ENCODE measurements around the gene PRR5.

Gene PRR5

GRCh38 chr22:44693756-44694155 is 8.2 kb upstream of the PRR5 start:
- no peak for DNase-seq

GRCh38 chr22:44697423-44698141 is 4.4 kb upstream of the PRR5 start:
- DNase-seq: peak; percentile 69 to 84 (median 77)

DNA sequence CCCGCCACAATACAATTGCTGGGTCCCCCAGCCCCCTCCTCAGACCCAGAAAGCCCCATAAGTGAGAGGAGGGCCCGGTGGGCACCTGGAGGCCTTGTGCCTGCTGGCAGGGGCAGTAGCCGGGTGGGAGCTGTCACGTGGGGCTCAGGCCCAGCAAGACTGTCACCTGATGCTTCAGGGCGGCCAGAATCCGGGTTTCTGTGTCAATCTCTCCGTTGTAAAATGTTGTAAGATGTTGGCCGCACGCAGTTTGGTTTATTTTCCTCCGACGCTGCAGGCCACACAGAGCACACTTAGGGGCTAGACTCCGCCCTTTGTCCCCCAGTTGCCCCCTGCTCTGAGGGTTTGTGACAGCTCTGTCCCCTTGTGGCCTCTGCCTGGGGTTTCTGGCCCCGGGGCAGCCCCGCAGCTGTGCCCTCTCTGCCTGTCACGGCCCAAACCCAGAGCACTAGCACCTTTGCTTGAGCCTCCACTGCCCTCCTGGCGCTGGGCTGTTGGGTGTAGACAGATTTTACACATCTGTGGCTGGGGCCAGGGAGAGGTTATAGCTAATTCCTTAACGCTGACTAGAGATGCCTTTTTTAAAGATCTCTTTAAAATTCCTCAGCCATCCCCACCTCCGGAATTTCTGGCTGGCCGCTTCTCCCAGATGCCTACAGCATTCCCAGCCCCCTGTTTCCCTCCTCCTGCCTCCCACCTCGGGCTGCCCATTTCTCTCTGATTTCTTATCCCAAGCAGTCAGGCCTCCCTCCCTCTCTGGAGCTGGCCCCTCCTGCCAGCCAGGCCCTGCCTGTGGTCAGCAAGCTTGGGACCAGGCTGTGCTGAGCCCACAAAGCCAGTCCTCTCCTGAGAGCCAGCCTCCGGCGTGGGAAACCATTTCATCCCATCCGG is 3.2 kb upstream of the PRR5 start:
- no peak for DNase-seq

GRCh38 chr22:44700456-44700855 is 1.5 kb upstream of the PRR5 start:
- DNase-seq: no peak

DNA sequence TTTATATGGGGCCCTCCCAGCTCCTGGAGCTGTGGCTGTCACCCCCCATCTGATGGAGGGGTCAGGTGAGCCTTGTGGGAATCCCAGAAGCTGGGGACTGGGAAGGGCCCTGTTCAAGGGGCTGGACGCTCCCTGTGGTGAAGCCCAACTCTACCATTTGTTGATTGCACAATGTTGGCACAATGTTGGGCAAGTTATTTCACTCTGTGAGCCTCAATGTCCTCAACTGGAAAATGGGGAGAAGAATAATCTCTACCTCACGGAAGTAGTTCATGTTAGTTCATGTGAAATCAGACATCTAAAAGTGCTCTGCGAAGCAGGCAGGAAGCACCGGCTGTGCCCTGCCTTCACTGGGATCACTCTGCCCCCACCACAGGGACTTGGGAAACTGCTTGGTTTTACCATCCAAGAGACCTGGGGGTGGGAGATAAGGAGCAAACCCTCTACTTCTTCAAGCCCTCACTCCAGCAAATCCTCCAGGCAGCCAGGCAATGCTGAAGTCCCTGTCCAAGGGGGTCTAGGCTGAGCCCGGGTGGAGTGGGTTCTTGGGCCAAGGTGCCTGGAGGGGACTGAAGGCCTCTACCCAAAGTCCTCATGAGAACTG is 715 bp upstream of the PRR5 start:
- no peak for DNase-seq

GRCh38 chr22:44702479-44703198 is 635 bp downstream of the PRR5 start:
- no peak for DNase-seq

- DNase-seq: no peak
Observed at GRCh38 chr22:44703255-44703870, 1.4 kb downstream of the PRR5 start.

- DNase-seq: no peak
Observed at GRCh38 chr22:44704159-44705021, 2.4 kb downstream of the PRR5 start.

DNA sequence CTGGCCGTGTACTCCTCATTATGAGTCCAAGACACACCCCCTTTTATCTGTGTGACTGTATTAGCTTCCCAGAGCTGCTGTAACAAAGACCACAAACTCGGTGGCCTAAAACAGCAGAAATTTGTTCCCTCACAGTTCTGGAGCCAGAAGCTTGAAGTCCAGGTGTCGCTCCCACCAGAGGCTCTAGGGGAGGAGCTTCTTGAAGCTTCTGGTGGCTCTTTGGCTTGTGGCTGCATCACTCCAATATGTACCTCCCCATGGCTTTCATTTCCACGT is 3.0 kb downstream of the PRR5 start:
- no peak for DNase-seq

- DNase-seq: no peak
Observed at GRCh38 chr22:44706488-44706887, 4.5 kb downstream of the PRR5 start.

DNA sequence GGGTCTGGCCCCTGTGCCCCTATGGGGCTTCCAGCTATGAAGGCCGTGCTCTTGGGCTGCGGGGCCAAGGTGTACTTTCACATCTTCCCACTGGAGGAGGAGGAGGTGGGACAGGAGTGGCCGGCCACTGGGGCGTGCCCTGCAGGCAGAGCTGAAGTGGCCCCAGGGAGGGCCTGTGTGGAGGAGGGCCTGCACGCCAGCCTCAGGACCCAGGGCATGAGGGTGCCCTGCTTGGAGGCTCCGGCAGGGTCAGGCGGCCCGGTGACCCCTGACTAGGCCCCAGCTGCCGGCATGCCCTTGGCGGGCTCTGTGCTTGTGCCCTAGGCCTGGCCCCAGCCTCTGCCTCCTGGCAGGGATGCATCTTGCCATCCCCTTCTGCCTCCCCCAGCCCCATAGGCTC is 5.2 kb downstream of the PRR5 start:
- DNase-seq: no peak

DNA sequence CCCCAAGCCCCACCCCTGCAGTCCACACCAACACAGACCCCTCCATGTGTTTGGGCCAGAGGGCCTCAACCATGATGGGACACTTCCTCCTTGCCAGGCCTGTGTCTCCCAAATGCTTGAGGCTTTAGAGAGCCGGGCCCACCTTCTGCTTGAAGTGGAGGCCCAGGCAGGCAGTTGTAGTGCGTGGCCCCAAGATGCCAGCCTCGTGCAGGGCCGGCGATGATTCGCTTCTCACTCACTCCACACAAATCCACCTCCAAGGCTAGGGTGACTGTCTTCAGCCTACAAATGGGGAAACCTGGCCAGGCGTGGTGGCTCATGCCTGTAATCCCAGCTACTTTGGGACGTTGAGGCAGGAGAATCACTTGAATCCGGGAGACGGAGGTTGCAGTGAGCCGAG is 5.7 kb downstream of the PRR5 start:
- DNase-seq: no peak

GRCh38 chr22:44709881-44710392 is 7.9 kb downstream of the PRR5 start:
- DNase-seq: no peak

- DNase-seq: no peak
Observed at GRCh38 chr22:44710474-44711240, 8.7 kb downstream of the PRR5 start.

- DNase-seq: no peak
Observed at GRCh38 chr22:44711241-44711560, 9.2 kb downstream of the PRR5 start.

DNA sequence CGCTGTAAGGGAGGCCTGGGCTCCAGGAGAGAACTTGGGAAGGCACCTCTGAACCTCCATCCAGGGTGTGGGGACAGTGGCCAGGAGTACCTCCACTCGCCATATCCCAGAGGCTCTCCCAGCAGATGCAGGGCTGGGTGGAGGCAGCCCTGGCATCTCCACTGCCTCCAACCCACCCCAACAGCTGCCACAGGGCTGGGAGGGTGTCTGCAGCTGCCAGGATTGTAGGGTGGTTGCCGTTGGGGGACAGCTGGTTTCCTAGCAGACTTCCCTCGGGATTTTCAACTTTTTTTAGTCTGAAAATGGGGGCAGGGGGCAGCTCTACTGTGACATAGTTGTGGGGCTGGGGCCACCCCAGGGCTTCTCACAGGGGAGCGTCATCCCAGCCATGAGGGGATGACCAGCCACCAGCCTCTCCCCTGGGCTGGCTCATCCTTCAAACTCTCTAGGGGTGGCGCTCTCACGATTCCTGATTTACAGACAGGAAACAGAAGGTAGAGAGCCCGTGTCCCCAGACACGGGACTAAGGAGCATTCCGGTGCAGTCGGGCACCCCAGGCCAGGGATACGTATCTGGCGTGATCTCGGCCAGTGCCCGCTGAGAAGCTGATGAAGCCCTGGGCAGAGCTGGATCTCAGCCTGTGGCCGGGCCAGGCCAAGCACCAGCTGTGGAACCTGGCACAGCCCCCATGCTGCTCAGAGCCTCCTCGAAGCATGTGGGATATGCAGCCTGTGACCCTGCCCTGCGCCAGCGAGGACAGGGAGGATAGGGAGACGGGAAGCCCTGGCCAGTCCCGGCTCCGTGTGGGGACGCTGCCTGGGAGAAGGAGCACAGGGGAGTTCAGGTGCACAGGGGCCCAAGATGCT is 9.9 kb downstream of the PRR5 start:
- DNase-seq: no peak

GRCh38 chr22:44712962-44713361 is 11.0 kb downstream of the PRR5 start:
- DNase-seq: no peak

DNA sequence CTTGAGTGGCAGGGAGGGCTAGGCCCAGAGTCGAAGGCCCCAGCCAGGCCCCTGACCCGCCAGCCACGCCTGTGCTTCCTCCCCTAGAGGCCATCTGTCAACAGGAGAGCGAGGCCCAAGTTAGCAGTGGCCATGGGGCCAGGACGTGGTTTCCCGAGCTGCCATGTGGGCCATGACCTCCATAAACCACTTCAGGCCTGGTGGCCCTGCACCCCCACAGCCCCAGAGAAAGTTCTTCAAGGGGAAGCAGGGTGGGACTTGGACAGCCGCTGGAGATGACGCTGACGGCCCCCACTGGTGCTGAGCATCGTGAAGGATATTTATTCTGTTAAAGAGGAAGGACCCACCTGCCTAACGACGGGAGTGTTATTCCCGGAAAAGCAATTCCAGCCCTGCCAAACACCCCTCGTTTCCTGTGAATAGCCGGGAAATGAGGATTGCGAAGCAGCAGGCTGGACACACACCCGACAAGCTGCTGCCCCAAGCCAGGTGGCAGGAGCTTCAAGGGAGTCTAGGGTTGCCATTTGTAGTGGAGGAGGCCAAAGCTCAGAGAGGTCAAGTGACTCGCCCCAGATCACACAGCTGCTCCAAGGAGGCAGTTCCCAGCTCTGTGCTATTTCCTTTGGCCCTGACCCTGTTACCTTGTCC is 12.8 kb downstream of the PRR5 start:
- no peak for DNase-seq

GRCh38 chr22:44718418-44718817 is 16.4 kb downstream of the PRR5 start:
- peak in 1 of 5 donors; percentile 17 for DNase-seq

Data from T-helper 1 cell (primary cell).